Epithelial cell of proximal tubule (primary cell): ENCODE measurements around the gene DSN1. TPM values are rescaled to one million over a fixed set of nuclear protein-coding genes. Genes with fewer than 3 reads are reported as not detected.
A peak's percentile ranks its signal among the peaks of the same experiment; 100 is the strongest.

ENCODE experiments used
- DNase-seq: peaks from one replicate; pipeline ENCODE4 v3.0.0-alpha.2; 2011; ENCODE audit warnings: low read depth
- H3K4me3 ChIP-seq: 2 replicates; pipeline ENCODE4 v1.5.1; 2011; ENCODE audit warnings: low read depth, mild to moderate bottlenecking, low read length
- total RNA-seq: library from RNA; depleted of rRNA; stranded (reverse); fragments of >200 nt; gene quantifications from 2 replicates; pipeline ENCODE4 v1.2.3, GENCODE V29; 2015
- TF ChIP-seq, protein P1 (sequence below): conservative IDR thresholded peaks from 2 replicates; pipeline ENCODE4 v1.5.1; 2012; ENCODE audit warnings: low read depth, mild to moderate bottlenecking, low read length

The DSN1 gene
- total RNA-seq, 1 donor from 2014 or later: 19.8 TPM

DNA sequence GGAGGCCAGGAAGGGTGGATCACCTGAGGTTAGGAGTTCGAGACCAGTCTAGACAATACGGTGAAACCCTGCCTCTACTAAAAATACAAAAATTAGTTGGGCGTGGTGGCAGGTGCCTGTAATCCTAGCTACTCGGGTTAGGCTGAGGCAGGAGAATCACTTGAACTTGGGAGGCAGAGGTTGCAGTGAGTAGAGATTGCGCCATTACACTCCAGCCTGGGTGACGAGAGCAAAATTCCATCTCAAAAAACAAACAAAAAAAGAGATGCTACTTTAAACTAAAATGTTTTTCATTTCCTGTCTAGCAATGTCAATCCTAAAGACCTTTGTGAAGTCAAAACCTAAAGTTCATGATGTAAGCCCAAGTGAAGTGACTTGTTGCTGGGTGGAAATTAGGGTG, 12.9 kb downstream of the DSN1 start:
- H3K4me3 ChIP-seq: no peak overlapping the region
- DNase-seq: no peak
- TF ChIP-seq, protein P1, sequence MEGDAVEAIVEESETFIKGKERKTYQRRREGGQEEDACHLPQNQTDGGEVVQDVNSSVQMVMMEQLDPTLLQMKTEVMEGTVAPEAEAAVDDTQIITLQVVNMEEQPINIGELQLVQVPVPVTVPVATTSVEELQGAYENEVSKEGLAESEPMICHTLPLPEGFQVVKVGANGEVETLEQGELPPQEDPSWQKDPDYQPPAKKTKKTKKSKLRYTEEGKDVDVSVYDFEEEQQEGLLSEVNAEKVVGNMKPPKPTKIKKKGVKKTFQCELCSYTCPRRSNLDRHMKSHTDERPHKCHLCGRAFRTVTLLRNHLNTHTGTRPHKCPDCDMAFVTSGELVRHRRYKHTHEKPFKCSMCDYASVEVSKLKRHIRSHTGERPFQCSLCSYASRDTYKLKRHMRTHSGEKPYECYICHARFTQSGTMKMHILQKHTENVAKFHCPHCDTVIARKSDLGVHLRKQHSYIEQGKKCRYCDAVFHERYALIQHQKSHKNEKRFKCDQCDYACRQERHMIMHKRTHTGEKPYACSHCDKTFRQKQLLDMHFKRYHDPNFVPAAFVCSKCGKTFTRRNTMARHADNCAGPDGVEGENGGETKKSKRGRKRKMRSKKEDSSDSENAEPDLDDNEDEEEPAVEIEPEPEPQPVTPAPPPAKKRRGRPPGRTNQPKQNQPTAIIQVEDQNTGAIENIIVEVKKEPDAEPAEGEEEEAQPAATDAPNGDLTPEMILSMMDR: no peak

DNA sequence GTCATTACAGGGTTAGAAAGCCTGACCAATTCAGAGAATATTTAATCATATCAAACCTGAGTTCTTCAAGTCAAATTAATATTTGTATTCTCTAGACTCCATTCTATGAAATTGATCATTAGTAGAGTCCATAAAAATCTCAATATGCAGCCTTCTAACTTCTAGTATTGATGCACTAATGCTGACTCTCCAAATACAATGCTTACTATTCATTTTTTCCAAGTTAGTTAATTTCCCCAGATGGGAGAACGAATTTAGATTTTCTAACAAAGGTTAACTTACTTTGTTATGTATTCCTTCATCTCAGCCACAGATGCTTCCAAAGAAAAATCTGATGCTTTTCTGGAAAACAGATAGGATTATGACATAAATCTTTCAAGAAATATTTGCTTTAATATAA, 15.3 kb downstream of the DSN1 start:
- no peak for DNase-seq
- TF ChIP-seq, protein P1: no peak
- no peak overlapping the region for H3K4me3 ChIP-seq

DNA sequence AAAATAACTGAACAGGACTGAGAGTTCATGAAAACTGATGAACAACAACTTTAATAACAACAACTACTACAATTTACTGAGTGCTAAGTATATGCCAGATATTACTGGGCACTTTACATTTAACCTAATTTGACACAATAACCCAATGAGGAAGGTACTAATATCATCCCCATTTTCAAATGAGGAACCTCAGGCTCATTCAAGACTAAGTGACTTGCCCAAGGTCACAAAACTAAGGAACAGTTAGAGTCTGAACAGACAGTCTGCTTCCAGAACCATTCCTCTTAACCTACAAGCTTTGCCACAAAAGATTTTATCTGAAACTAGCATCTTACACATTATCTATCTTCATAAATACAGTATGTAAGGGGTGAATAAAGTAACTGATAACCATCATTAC, 17.1 kb downstream of the DSN1 start:
- no peak overlapping the region for H3K4me3 ChIP-seq
- no peak for DNase-seq
- TF ChIP-seq, protein P1: no peak

DNA sequence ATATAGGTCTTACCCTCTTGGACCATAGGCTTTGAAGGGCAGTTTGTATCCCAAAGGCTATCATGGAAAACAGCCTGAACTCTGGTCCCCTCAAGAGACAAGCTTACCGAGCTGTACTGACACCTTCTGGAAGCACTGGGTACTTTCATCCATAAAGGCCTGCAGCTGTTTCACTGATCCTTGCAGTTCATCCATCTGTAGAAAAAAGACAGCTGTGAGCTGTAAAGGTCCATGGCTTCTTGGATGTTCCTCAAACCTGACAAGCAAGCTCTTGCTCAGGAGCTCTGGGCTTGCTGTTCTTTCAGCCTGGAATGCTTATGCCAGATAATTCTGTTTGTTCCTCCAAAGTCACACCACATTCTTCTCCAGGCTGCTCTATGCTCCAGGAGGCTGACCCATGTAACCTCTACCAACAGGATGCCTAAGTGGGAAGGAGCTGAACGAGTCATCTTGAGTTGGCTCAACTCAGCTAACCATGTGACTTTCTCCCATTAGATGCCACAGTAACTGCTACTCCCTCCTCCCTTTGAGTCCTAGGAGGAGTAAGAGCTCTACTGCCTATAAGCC, 18.8 kb downstream of the DSN1 start:
- DNase-seq: peak; percentile 80
- H3K4me3 ChIP-seq: no peak overlapping the region
- TF ChIP-seq, protein P1: peak; percentile 91

DNA sequence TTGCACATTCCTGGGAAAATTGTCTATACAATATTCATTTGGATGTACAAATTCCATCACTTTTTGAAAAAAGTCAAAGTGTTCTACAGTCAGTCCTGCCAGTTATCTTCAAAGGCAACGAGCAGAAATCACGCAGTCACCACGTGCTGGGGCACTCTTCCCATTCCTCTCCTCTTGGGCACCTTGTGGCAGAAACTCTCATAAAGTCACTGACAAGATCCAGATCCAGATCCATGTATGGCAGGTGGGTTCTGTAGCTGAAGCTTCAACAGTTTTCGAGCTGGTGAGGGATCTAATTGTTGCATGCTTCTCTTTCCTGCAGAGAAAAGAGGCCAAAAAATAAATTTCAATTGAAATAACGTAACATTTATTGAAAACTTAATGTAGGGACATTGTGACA, 21.0 kb downstream of the DSN1 start:
- DNase-seq: no peak
- TF ChIP-seq, protein P1: no peak
- H3K4me3 ChIP-seq: no peak overlapping the region

DNA sequence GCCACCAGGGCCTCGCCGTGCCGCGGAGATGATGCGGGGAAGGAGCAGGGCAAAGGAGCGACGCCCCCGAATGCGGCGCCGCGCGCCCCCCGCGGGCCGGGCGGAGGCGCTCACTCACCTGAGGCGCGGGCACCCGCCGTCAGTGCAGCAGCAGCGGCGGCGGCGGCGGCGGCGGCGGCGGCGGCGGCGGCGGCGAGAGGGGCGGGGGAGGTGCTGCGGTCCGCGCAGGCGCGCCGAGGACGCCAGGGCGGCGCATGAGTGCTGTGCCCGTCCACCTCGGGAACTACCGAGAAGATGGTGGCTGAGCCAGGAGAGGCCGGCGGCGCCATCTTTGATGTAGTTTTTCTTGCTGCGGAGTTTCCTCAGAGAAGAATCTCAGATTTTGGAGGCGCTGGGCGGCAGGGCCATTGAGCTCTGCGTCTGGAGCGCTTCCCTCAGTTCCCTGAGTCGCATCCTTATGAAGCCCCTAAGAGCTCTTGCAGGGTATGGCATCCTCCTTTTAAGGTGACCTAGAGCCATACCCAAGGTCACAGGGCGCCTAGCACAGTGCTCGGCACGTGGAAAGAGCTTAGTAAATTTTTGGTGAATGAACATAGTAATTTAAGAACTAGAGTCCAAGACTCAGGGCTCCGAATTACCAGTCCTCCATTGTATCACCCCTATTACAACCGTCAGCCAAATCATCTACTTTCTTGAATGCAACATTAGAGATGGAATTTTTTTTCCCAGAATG, 27.5 kb downstream of the DSN1 start, which contains the start of gene NDRG3:
NDRG3 (minus strand) TSS at position 164 of the 733 bp plus-strand sequence. CDS start 24,355 bp downstream, outside the sequence.
- peak; percentile 47 for DNase-seq
- TF ChIP-seq, protein P1: no peak
- H3K4me3 ChIP-seq: peak within 1 kb of the TSS; percentile 88
